ENCODE measurements around the gene OR2T29. TPM values are rescaled to one million over a fixed set of nuclear protein-coding genes. Genes with fewer than 3 reads are reported as not detected.
"Not testable (repeated sequence)": the region's sequence is repeated elsewhere in the genome, so short reads cannot be mapped to it uniquely, and the experiment has no call there.

Gene OR2T29, protein sequence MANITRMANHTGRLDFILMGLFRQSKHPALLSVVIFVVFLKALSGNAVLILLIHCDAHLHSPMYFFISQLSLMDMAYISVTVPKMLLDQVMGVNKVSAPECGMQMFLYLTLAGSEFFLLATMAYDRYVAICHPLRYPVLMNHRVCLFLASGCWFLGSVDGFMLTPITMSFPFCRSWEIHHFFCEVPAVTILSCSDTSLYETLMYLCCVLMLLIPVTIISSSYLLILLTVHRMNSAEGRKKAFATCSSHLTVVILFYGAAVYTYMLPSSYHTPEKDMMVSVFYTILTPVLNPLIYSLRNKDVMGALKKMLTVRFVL
- not detected in 2 replicates for total RNA-seq

- not testable (repeated sequence) for DNase-seq (ENCODE audit: low read depth in 2 of 2)
Measured at GRCh38 chr1:248562672-248563071, at the start of gene OR2T29. TSS of gene OR2T29 (minus strand) at chr1:248562772. CDS start at chr1:248559491, 3,281 bp downstream.

- no peak for DNase-seq (ENCODE audit: low read depth in 2 of 2)
Measured at GRCh38 chr1:248611883-248612414, 49.4 kb upstream of the OR2T29 start.

DNA sequence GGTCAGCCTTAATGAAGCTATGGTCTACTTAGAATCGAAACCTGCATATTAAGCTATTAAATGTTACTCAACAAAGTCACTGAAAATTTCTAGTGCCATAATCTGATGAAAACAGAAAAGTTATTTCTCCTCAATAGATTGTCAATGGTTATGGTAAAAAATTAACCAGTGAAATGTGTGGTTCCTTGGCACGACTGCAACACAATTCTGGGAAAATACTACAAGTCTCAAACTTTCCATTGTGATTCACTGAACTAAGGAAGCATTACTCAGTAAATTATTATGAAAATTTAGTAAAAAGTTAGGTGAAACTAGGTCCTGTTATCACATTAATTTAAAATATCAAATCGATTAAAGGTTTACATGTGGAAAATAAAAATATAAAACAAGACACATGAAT, 47.7 kb upstream of the OR2T29 start:
- DNase-seq (ENCODE audit: low read depth in 2 of 2): no peak

GRCh38 chr1:248599396-248599795, 36.8 kb upstream of the OR2T29 start:
- no peak for DNase-seq (ENCODE audit: low read depth in 2 of 2)

- no peak for DNase-seq (ENCODE audit: low read depth in 2 of 2)
Measured at GRCh38 chr1:248597589-248597988, 35.0 kb upstream of the OR2T29 start, which contains the start of gene OR2T10. TSS of gene OR2T10 (minus strand) at chr1:248597700. CDS start at chr1:248593768, 3,932 bp downstream.

- DNase-seq (ENCODE audit: low read depth in 2 of 2): no peak
Measured at GRCh38 chr1:248596615-248597014, 34.0 kb upstream of the OR2T29 start.

DNA sequence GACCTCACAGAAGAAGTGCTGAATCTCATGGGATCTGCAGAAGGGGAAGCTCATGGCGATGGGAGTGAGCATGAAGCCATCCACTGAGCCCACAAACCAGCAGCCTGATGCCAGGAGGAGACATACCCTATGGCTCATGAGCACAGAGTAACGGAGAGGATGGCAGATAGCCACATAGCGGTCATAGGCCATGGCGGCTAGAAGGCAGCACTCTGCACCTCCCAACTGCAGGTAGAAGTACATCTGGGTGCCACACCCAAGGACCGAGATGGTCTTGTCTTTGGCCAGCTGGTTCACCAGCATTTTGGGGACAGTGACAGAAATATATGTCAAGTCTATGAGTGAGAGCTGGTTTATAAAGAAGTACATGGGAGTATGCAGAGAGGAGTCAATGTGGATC, 30.7 kb upstream of the OR2T29 start:
- DNase-seq (ENCODE audit: low read depth in 2 of 2): no peak

GRCh38 chr1:248592655-248593054, 30.1 kb upstream of the OR2T29 start:
- no peak for DNase-seq (ENCODE audit: low read depth in 2 of 2)

- no peak for DNase-seq (ENCODE audit: low read depth in 2 of 2)
Measured at GRCh38 chr1:248590055-248590454, 27.5 kb upstream of the OR2T29 start.

GRCh38 chr1:248589334-248589733, 26.8 kb upstream of the OR2T29 start:
- DNase-seq (ENCODE audit: low read depth in 2 of 2): no peak

DNA sequence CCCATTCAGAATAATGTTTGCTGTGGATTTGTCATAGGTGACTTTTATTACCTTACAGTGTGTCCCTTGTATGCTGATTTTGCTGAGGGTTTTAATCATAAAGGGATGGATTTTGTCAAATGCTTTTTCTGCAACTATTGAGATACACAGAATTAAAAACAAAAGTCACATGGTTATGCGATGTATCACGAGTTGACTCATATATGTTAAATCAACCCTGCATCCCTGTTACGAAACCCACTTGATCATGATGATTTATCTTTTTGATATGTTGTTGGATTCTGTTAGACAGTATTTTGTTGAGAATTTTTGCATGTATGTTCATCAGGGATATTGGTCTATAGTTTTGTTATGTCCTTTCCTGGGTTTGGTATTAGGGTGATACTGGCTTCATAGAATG, 22.7 kb upstream of the OR2T29 start:
- no peak for DNase-seq (ENCODE audit: low read depth in 2 of 2)

- DNase-seq (ENCODE audit: low read depth in 2 of 2): no peak
Measured at GRCh38 chr1:248576260-248576980, 13.8 kb upstream of the OR2T29 start.

- DNase-seq (ENCODE audit: low read depth in 2 of 2): not testable (repeated sequence)
Measured at GRCh38 chr1:248574657-248575056, 12.1 kb upstream of the OR2T29 start, which contains the start of gene OR2T34. TSS of gene OR2T34 (minus strand) at chr1:248574757. CDS start at chr1:248574757, 0 bp downstream.

GRCh38 chr1:248573856-248574255, 11.3 kb upstream of the OR2T29 start:
- not testable (repeated sequence) for DNase-seq (ENCODE audit: low read depth in 2 of 2)

- DNase-seq (ENCODE audit: low read depth in 2 of 2): not testable (repeated sequence)
Measured at GRCh38 chr1:248572049-248572448, 9.5 kb upstream of the OR2T29 start.

DNA sequence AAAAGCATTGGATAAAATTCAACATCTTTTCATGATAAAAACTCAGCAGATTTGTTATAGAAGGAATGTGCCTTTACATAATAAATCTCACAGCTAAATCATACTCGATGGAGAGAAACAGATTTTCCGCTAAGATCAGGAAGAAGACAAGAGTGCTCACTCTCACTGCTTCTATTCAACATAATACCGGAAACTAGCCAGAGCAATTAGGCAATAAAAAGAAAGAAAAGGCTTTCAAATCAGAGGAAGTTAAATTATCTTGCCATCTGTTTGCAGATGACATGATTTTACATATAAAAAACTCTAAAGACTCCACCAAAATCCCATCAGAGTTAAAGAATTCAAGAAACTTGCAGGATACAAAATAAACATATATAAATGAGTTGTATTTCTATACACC, 8.2 kb upstream of the OR2T29 start:
- DNase-seq (ENCODE audit: low read depth in 2 of 2): not testable (repeated sequence)

DNA sequence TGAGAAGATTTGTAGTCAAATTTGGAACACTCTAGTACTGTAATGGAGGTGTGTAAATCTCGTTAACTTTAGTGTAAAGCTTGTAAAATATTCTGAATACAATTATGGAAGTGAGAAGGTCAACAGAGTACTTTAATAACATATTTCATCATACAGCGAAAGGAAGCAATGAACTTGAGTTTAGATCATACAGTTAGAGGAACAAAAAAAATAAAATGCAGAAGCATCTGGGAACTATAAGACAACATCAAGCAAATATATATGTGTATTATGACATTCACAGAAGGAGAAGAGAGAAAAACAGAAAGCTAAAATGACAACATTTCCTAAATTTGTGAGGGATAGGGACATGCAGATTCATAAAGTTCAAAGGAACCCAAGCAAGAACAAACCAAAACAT, 6.5 kb upstream of the OR2T29 start:
- DNase-seq (ENCODE audit: low read depth in 2 of 2): not testable (repeated sequence)

DNA sequence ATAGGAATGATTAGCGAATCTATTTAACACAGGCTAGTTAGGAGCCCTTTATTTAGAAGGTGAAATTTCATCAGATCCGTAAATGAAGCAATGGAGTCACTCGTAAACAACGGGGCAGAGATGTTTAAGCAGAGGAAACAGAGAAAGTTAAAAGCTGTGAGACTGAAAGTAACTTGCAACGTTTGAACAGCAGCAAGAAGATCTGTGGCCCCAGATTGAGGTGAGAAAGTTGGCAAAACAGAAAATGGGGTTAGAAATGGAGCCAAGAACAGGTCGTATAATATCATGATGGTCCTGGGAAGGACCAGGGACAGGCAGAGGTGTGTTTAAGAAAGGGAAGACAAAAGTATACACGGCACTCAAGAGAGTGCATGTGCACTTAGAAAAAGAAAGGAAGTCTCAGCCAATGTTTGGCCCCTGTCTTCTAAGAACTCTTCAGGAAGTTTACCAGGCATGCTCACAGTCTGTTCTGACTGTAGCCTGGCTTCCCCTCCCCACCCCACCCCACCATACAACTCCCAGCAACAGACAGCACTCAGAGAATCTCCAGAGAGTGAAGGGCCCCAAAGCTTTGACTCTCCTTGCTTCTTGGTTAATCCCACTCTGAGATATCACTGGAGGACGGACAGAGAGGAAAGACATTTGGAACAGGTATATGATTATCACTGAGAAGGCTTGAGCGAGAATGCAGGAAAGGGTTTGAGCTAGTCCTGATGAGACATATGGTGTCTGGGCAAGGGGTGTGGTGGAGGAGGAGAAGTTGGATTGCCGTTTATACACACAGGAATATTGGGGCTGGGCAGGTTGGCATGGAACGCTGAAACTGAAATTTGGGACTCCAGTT, 3.2 kb upstream of the OR2T29 start:
- DNase-seq (ENCODE audit: low read depth in 2 of 2): not testable (repeated sequence)

GRCh38 chr1:248551027-248551426, 11.5 kb downstream of the OR2T29 start:
- not testable (repeated sequence) for DNase-seq (ENCODE audit: low read depth in 2 of 2)

- DNase-seq (ENCODE audit: low read depth in 2 of 2): not testable (repeated sequence)
Measured at GRCh38 chr1:248547383-248547782, 15.2 kb downstream of the OR2T29 start.

- not testable (repeated sequence) for DNase-seq (ENCODE audit: low read depth in 2 of 2)
Measured at GRCh38 chr1:248537449-248537848, 25.1 kb downstream of the OR2T29 start.

Measured in dermis microvascular lymphatic vessel endothelial cell (primary cell).